ENCODE measurements around the gene KCNH4.

DNA sequence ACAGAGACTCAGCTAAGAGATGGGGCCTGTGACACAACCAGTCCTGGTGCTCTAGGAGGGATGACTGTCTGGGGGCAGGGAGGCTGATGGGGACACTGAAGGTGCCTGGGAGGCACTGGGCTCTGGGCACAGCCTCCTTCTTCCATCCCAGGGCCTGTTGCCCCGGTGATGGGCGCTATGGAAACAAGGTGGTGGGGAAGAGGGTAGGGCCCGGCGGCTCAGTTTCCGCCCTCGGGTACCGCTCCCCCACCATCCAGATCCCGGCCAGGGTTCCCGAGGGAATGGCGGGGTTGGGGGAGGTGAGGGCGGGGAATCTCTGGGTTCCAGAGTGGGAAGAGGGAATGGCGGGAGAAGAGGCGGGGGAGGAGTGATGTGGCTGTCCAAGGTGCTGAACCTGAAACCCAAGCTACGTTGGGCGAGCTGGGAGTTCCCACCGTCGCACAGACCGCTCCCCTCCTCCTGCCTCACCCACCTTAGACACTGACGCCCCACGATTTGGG lies 981 bp downstream of the KCNH4 start:
- TF ChIP-seq POLR2AphosphoS5 (IDR thresholded peaks at IDR 0.05; ENCODE audit: low read depth, low read length) (no peak), POLR2A (IDR thresholded peaks at IDR 0.05; ENCODE audit: low read depth, low read length) (no peak), SPI1 (IDR thresholded peaks at IDR 0.05; ENCODE audit: low read depth, low read length) (no peak), PAX5 (IDR thresholded peaks at IDR 0.05; ENCODE audit: insufficient read depth, low read length, severe bottlenecking) (no peak), TAF1 (IDR thresholded peaks at IDR 0.05; ENCODE audit: low read depth, low read length) (no peak), POU2F2 (IDR thresholded peaks at IDR 0.05; ENCODE audit: low read depth, low read length) (no peak)

All from GM12891 (cell line).